ACHN (cell line): ENCODE data around the gene TMEM8B.
A peak's percentile ranks its signal among the peaks of the same experiment; 100 is the strongest.

Source experiments
- DNase-seq: peaks from one replicate; pipeline ENCODE4 v3.0.0-alpha.2; 2015
- in situ Hi-C: cut with HindIII; loops from 2 replicates; pipeline ENCODE4 v1.10.0; 2017; ENCODE audit warnings: low sequenced_read_pairs, low pct_ligation_motif_present, low pct_unique_long_range_greater_than_20kb

Gene TMEM8B

GRCh38 chr9:35810122-35810521 lies 18.9 kb upstream of the TMEM8B start:
- in situ Hi-C loops, result no loop called here
- DNase-seq, result no peak

DNA sequence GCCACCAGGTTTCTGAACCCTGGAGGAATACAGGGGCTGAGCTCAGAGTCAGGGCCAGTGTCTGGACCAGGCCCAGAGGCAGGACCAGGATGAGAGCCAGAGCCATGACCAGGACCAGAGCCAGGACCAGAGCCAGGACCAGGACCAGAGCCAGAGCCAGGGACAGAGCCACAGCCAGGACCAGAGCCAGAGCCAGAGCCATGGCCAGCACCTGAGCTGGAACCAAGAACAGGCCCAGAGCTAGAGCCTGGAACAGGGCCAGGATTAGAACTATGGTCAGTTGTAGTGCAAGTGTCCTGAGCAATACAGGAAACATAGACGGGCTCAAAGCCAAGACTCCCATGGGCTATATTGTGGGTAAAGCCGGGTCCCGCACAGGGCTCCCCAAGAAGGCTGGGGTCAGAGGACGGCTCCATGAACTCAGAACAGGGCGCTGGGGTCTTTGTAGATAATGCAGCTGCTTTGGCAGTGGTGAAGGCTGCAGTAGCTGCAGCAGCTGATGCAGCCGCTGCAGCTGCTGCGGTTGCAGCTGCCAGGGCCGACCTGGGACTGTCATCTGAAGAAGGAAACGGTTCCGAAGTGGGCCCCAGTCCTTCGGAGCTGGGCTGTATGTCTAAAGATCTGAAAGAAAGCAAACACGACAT lies 17.5 kb upstream of the TMEM8B start:
- in situ Hi-C loops, result no loop called here
- DNase-seq, result no peak

GRCh38 chr9:35812025-35812602 lies 16.9 kb upstream of the TMEM8B start, which contains the start of gene SPAG8:
SPAG8 (minus strand) TSS chr9:35812262; CDS start chr9:35812147, 115 bp downstream.
- in situ Hi-C loops, result no loop called here
- DNase-seq, result peak; percentile 94

DNA sequence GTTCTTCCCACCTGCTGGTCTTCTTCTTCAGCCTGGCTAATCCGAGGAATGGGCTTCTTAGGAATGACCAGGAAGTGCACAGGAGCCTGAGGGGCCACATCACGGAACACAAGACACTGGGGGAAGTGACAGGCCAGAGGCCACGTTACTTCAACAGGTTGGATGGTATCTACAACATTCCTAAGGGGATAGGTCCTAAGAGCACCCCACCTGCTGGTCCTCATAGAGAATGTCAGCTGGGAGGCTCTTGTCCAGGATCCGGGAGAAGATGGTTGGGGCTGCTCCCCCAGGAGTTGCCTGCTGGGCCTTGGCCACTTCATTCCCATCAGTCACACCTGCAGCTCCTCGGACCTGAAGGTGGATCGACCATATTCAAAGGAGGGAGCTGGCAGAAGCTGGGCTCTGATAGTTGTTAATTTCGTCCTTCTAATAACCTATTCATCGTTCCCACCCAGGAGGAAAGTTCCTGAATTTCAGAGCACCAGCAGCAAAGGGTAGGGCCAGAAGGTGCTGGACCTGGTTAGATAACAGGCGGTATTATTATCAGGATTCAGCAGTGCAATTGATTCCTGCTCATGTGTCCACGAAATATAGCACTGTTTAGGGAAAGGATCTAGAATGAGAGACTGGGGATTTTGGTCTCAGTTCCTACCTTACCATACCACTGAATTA lies 15.5 kb upstream of the TMEM8B start:
- DNase-seq, result peak; percentile 57
- in situ Hi-C loops, result no loop called here

GRCh38 chr9:35814106-35814840 lies 14.8 kb upstream of the TMEM8B start:
- in situ Hi-C loops, result no loop called here
- DNase-seq, result peak; percentile 71

DNA sequence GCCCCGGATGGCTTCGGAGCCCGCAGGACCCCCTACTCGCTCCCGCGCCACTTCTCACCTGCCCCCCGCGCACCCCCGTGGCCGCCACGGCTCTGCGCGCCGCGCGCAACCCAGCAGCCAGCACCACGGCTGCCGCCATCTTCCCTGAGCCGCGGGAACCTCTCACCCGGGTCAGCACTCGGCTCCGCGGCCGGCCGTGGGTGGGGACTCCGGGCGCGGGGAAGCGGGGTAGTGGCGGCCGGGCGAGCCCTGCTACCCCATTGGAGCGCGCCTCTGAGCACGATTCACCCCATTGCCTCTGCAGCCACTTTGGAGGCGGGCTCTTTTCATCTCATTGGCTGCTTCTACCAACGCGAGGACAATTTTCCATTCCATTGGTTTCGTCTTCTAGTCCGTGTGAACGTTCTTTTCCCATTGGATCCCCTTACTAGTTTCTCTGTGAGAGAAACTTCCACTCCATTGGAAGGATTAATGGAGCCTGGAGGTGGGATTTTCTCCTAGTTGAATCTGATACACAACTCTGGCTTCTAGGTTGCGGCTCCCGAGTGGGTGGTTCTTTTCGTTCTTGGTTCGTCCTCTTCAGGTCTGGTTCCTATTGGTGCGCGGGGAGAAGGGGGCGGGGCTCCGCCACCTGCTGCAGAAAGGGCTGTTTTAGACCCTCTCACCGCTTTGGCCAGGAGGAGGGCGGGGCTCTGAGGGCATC lies 14.0 kb upstream of the TMEM8B start, which contains the start of gene HINT2:
Gene HINT2 (minus strand): TSS at position 202 of the 703 bp plus-strand sequence. CDS start 63 bp downstream, at position 139.
- in situ Hi-C loops, result no loop called here
- DNase-seq, result peak; percentile 95

- in situ Hi-C loops, result no loop called here
- peak; percentile 16 for DNase-seq
These were observed 12.3 kb upstream of the TMEM8B start for GRCh38 chr9:35816708-35817107.

DNA sequence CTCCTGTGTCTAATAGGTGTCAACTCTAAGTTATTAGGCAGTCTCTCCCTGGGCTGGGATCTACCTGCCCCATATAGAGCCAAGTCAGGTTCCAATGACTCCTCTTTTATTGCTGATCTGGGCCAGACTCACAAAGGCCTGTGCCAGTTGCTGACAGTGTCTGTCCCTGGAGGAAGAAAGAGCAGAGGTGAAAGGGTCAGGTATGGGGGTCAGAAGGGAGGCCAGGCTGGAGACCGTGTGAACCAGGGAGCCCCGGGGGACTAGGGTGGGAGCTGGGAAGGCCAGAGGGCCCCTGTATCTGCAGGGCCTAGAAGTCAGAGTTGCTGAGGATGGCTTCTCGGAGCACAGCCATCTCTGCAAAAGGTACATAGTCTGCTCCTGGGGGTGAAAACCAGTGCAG lies 10.7 kb upstream of the TMEM8B start:
- in situ Hi-C loops, result no loop called here
- no peak for DNase-seq

DNA sequence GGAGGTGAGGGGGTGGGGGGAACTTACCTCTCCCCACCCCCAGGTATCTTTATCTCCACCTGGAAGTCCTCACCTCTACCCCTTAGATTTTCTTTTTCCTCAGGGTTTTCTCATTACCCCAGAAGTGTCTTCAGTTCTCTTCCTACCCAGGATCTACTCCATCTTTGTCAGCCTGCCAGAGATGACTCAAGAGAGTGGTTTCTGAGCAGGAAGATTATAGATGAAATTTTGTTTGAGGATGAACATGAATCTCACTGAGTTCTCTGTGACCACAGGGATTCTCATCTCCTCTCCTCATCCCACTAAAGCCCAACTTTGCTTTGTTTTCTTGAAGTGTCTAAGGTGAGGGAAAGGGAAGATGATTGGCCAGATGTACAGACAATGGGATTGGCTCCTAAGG lies 9.0 kb upstream of the TMEM8B start:
- in situ Hi-C loops, result no loop called here
- DNase-seq, result no peak

GRCh38 chr9:35822926-35823325 lies 6.1 kb upstream of the TMEM8B start:
- no peak for DNase-seq
- in situ Hi-C loops, result no loop called here

GRCh38 chr9:35826071-35826701 lies 2.8 kb upstream of the TMEM8B start:
- in situ Hi-C loops, result no loop called here
- DNase-seq, result peak; percentile 60

- in situ Hi-C loops, result no loop called here
- DNase-seq, result no peak
These were observed 1.5 kb upstream of the TMEM8B start for GRCh38 chr9:35827486-35827885.

- in situ Hi-C loops, result no loop called here
- no peak for DNase-seq
These were observed 328 bp upstream of the TMEM8B start, which contains the start of gene FAM221B for GRCh38 chr9:35828716-35829083. FAM221B (minus strand) TSS chr9:35828732; CDS start chr9:35826161, 2,571 bp downstream.

GRCh38 chr9:35829764-35830096 lies 702 bp downstream of the TMEM8B start:
- no peak for DNase-seq
- in situ Hi-C loops, result no loop called here

- in situ Hi-C loops, result no loop called here
- no peak for DNase-seq
These were observed 2.0 kb downstream of the TMEM8B start for GRCh38 chr9:35831040-35831439.

GRCh38 chr9:35832814-35833213 lies 3.8 kb downstream of the TMEM8B start:
- no peak for DNase-seq
- in situ Hi-C loops, result no loop called here

DNA sequence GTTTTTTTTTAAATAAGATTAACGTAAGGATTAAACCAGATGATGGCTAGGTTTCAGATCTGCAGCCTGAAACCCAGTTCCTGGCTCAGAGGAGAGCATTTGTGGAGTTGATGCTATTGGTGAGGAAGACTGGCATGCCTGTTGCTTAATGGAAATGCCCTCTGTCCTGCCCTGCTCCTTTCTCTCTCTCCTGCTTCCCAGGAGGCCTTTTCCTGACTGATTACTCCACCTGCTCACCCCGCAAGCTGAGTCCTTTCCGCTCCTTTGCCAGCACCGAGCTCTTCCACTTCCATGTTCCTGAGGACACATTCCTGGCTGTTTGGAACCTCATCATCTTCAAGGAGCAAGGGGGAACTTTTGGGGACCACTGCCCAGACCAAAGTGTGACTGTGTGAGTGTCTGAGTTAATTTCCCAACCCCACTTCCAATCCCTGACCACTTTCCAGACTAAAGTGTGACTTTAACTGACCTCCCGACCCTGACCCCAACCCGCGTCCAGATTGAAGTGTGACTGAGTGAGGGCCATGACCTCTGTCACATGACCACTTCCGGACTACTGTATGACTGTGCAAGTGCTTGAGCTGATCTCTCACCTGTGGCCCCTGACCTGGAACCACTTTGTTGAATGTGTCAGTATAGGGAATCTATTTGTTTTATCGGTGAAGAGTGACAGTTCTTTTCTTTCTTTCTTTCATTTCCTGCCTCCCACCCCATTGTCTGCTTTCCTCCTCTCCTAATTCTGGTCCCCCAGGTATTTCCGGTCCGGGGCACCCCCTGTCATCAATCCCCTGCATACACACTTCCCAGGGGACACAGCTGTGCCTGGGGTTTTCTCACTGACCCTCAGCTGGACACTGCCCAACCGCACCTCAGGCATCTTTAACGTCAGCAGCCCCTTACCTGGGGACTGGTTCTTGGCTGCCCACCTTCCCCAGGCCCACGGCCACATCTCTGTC lies 5.5 kb downstream of the TMEM8B start:
- in situ Hi-C loops, result no loop called here
- DNase-seq, result no peak
